Measurements from ENCODE around the gene CUEDC1.
"Not testable (repeated sequence)": the region's sequence is repeated elsewhere in the genome, so short reads cannot be mapped to it uniquely, and the experiment has no call there.

CUEDC1 gene

GRCh38 chr17:57985675-57985974 is 30.4 kb upstream of the CUEDC1 start:
- peak; percentile 62 for DNase-seq (ENCODE audit: low read depth)

- no peak for DNase-seq (ENCODE audit: low read depth)
Measured at GRCh38 chr17:57984936-57985674, 29.9 kb upstream of the CUEDC1 start.

GRCh38 chr17:57984261-57984890 is 29.2 kb upstream of the CUEDC1 start:
- no peak for DNase-seq (ENCODE audit: low read depth)

DNA sequence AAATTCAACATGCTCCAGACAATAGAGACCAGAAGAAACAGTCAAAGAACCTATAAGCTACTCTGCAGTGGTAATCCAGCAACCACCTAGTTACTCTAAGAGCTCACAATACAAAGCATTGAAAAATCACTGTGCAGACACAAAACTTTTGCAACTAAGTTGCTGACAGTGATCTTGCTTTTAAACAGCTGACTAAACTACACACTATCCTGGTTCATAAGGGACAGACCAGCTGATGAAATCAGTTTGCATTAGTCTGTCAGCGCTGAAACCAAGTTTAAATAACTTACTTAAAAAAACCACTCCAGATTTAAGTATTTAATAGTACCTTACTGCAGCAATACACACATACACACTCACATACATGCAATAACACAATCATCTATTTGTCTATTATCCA is 28.2 kb upstream of the CUEDC1 start:
- DNase-seq (ENCODE audit: low read depth): no peak

- DNase-seq (ENCODE audit: low read depth): no peak
Measured at GRCh38 chr17:57982452-57983170, 27.4 kb upstream of the CUEDC1 start.

DNA sequence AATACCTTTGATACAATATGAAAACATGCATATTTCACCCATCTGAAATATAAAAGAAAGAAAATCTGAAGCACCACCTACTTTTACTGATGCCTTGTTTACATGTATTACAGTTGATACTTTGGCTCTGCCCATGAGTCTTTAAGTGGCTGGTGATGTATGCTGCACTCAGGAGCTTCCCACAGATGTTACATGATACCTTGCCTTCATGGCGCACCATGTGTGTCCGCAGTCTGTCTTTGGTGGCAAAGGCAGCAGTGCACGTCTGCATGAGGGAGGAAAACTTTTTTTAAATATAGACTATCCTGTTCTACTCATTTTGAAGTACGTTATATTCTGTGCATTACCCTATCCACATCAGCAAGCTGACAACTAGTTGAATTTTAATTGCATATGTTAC is 25.3 kb upstream of the CUEDC1 start:
- DNase-seq (ENCODE audit: low read depth): no peak

DNA sequence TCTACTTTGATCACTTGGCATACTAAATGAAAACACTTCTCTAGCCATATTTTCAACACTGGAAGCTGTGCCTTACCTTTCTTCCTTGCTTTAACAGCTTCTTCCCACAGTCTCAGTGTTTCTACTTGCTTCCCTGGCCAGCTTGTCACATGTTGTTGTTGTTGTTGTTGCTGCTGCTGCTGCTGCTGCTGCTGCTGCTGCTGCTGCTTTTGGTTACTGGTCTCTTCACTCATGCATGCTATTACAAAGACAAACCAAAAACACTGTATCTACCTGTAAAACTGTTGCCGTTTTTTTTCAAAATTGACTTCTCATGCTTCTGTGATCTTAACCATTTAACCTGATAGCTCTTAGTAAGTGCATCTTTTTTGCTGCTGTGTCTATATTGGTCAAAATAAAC is 23.9 kb upstream of the CUEDC1 start:
- DNase-seq (ENCODE audit: low read depth): no peak

DNA sequence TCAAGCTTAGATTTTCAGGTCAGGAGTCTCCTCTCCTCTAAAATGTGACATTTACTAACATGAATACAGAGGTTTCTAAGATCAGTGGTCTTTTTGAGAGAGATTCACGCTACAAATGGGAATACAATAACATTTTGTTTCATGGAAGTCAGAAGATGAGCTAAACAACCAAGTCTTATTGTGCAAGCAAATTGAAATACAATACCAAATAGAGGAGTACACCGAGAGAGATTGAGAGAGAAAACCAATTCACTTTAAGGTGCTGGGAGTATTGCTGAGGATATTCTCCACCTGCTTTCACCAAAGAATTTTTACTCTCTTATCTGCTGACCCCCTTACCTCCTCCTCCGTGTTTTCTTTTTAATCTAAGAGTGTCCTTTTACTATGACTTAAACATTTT is 21.4 kb upstream of the CUEDC1 start:
- DNase-seq (ENCODE audit: low read depth): no peak

- peak; percentile 47 for DNase-seq (ENCODE audit: low read depth)
Measured at GRCh38 chr17:57975044-57975443, 19.8 kb upstream of the CUEDC1 start.

DNA sequence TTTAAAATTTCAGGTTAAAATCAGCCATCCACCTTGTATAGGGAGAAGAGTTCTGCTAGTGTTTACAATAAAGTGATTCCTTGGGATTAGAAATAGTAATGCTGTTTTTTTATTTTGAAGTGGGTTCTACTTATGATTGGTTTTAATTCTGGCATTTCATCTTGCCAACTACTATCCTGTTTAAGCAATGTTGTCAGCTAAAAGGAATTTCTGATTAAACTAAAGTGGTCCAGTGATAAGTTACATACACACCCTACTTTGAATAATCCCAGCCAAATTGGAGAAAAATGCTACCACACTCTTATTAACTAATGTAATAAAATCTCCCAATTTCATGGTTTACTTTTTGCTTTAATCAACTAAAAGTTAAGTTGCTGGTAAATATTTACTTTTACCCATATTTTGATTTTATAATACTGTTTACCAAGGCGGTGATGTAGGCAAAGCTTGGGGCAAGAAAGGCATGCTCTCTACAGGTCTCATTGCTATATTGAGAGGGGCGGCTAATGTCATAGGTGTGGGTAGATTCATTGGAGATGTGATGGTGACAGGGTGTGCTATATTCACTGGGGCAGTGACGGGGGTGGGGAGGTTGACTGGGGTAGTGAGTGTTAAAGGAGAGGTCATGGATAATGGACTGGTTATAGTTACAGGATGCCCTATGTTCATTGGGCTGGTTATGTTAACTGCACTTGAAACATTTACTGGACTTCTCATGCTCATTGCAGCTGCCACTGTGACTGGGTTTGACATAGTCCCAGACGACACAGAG is 19.0 kb upstream of the CUEDC1 start:
- not testable (repeated sequence) for DNase-seq (ENCODE audit: low read depth)

DNA sequence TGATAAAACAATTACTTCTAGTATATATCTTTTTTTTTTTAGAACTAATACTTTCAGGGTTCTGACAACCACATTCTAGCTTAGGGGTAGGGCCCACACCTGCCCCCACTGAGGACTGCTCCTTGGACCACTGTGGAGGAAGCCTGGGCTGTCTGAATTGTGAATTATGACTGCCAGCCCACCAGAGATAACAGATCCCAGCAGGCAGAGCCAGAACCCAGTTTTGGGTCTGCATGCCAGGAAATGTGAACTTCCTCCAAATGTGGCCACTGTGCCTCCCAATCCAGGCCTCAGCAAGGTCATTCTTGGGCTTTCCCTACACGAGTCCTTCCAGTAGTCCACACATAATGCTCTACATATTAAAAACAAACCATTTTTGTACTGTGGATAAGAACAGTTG is 16.9 kb upstream of the CUEDC1 start:
- DNase-seq (ENCODE audit: low read depth): no peak

- no peak for DNase-seq (ENCODE audit: low read depth)
Measured at GRCh38 chr17:57971572-57971971, 16.4 kb upstream of the CUEDC1 start.

- no peak for DNase-seq (ENCODE audit: low read depth)
Measured at GRCh38 chr17:57970710-57971109, 15.5 kb upstream of the CUEDC1 start.

DNA sequence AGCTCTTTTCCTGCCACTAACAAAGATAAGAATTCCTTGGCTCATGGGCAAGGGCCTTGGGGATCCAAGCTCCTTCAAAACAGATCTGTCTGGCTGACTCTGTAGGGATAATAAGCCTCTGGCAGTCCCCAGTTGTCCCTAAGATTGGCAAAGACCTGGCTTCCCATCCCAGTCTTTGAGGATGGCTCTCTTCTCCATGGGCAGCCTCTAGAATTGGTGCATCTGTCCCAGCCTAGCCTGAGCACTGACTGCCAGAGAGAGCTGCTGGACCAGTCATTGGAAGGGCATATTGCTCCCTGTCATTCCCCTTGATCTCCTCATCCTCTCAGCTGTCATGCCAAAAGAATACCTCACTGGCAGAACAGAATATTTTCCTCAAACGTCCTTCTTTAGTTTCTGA is 13.2 kb upstream of the CUEDC1 start:
- DNase-seq (ENCODE audit: low read depth): no peak

DNA sequence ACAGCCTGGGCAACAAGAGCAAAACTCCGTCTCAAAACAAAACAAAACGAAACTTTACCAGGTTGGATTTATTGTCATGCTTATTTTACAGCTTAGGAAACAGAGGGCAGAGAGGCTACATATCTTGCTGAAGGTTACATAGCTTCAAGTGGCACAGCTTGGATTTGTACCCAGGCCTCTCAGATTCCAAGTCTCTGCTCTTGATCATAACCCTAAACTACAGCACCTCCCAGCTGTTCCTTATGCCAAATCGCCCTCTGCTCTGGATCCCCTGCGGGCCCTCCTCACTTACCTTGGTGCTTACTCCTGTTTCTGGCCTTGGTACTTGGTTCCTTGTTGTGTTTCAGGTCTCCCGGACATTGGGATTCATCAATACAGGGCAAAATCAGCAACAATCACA is 11.7 kb upstream of the CUEDC1 start:
- DNase-seq (ENCODE audit: low read depth): no peak

- no peak for DNase-seq (ENCODE audit: low read depth)
Measured at GRCh38 chr17:57966246-57966645, 11.0 kb upstream of the CUEDC1 start.

GRCh38 chr17:57965521-57966160 is 10.4 kb upstream of the CUEDC1 start:
- DNase-seq (ENCODE audit: low read depth): no peak

DNA sequence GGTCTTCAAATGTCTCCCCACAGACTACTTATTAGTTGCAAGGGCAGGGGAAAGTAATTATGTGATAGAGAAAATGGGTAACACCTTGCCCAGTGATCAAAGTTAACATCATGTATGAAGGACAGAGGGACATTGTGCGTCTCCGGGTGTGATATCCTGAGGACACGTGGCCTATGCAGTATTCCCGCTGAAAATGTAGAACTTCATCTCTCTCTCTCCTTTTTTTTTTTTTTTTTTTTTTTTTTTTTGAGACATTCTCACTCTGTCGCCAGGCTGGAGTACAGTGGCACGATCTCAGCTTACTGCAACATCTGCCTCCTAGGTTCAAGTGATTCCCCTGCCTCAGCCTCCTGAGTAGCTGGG is 7.9 kb upstream of the CUEDC1 start:
- DNase-seq (ENCODE audit: low read depth): no peak

- DNase-seq (ENCODE audit: low read depth): no peak
Measured at GRCh38 chr17:57962279-57963148, 7.3 kb upstream of the CUEDC1 start.

GRCh38 chr17:57959929-57960328 is 4.7 kb upstream of the CUEDC1 start:
- no peak for DNase-seq (ENCODE audit: low read depth)

GRCh38 chr17:57958391-57958790 is 3.2 kb upstream of the CUEDC1 start:
- not testable (repeated sequence) for DNase-seq (ENCODE audit: low read depth)
